HTR-8/SVneo (cell line): ENCODE results near the gene ESRRG.

Source experiments
- DNase-seq: peaks from one replicate; pipeline ENCODE4 v3.0.0; 2011; ENCODE audit warnings: low spot score, mixed read lengths; ENCODE audit not compliant: insufficient read length
- FAIRE-seq: peaks from 2 replicates; lab custom pipeline; 2011; peaks lifted over from hg19 to GRCh38; lab: Jason Lieb, UNC

Gene ESRRG

GRCh38 chr1:216723274-216723780, at the start of gene ESRRG:
Gene ESRRG, minus strand, starts transcription at chr1:216723429. Its CDS starts 130 bp downstream, at chr1:216723299.
- FAIRE-seq: no peak
- DNase-seq: peak; percentile 6

- no peak for FAIRE-seq
- no peak for DNase-seq
Measured at GRCh38 chr1:216771922-216772321, 48.7 kb upstream of the ESRRG start.

GRCh38 chr1:216766633-216767327, 43.6 kb upstream of the ESRRG start:
- DNase-seq: no peak
- FAIRE-seq: no peak

- no peak for FAIRE-seq
Measured at GRCh38 chr1:216765346-216766300, 42.4 kb upstream of the ESRRG start.

GRCh38 chr1:216758161-216758560, 34.9 kb upstream of the ESRRG start:
- DNase-seq (no peak), FAIRE-seq (no peak)

More at GRCh38 chr1:216765346-216766300, 42.4 kb upstream of the ESRRG start:
- DNase-seq: no peak

- FAIRE-seq (no peak), DNase-seq (no peak)
Measured at GRCh38 chr1:216757110-216757509, 33.9 kb upstream of the ESRRG start.

- DNase-seq (no peak), FAIRE-seq (no peak)
Measured at GRCh38 chr1:216750961-216751360, 27.7 kb upstream of the ESRRG start.

- FAIRE-seq: no peak
Measured at GRCh38 chr1:216750031-216750627, 26.9 kb upstream of the ESRRG start.

GRCh38 chr1:216749232-216749631, 26.0 kb upstream of the ESRRG start:
- no peak for FAIRE-seq

More at GRCh38 chr1:216750031-216750627, 26.9 kb upstream of the ESRRG start:
- peak; percentile 8 for DNase-seq

GRCh38 chr1:216742625-216743024, 19.4 kb upstream of the ESRRG start:
- DNase-seq: no peak
- no peak for FAIRE-seq

More at GRCh38 chr1:216749232-216749631, 26.0 kb upstream of the ESRRG start:
- no peak for DNase-seq

GRCh38 chr1:216740331-216740730, 17.1 kb upstream of the ESRRG start:
- no peak for DNase-seq
- no peak for FAIRE-seq

GRCh38 chr1:216739793-216740192, 16.6 kb upstream of the ESRRG start:
- FAIRE-seq (no peak), DNase-seq (no peak)

GRCh38 chr1:216732121-216732520, 8.9 kb upstream of the ESRRG start:
- DNase-seq (no peak), FAIRE-seq (no peak)

GRCh38 chr1:216731562-216731961, 8.3 kb upstream of the ESRRG start:
- FAIRE-seq (no peak), DNase-seq (no peak)

GRCh38 chr1:216726435-216726834, 3.2 kb upstream of the ESRRG start:
- DNase-seq: no peak
- no peak for FAIRE-seq

- DNase-seq (no peak), FAIRE-seq (no peak)
Measured at GRCh38 chr1:216722821-216723220, 408 bp downstream of the ESRRG start.

- DNase-seq: no peak
- FAIRE-seq: no peak
Measured at GRCh38 chr1:216721863-216722262, 1.4 kb downstream of the ESRRG start.

GRCh38 chr1:216721062-216721461, 2.2 kb downstream of the ESRRG start:
- DNase-seq (no peak), FAIRE-seq (no peak)

GRCh38 chr1:216711712-216712111, 11.5 kb downstream of the ESRRG start:
- FAIRE-seq: no peak

GRCh38 chr1:216710598-216711333, 12.5 kb downstream of the ESRRG start:
- FAIRE-seq: no peak
- DNase-seq: no peak

More at GRCh38 chr1:216711712-216712111, 11.5 kb downstream of the ESRRG start:
- no peak for DNase-seq
